ENCODE results near the gene TTLL5. TPM values are rescaled to one million over a fixed set of nuclear protein-coding genes. Genes with fewer than 3 reads are reported as not detected.

TTLL5 gene
- total and polyA plus RNA-seq, 9 of the 15 experiments (the other 6 are each of a cell fraction or from before 2014, with no cell fraction given), result 4.1 to 18.9 (median 12.6) TPM

GRCh38 chr14:75823334-75823733, 162.3 kb downstream of the TTLL5 start:
- Histone ChIP-seq H3K9ac (ENCODE audit: insufficient read depth in 1 of 2, low read depth in 2 of 2, low read length in 2 of 2) (no peak overlapping the region), H3K4me2 (ENCODE audit: insufficient read depth, low read length) (no peak overlapping the region), H3K36me3 (ENCODE audit: control insufficient read depth, insufficient read depth, low read length) (peaks cover 7% of the 10 kb centered on the region; the same call in 1 of the 3 replicates), H4K20me1 (replicated peaks; ENCODE audit: control insufficient read depth, insufficient read depth, low read length) (no peaks in the 10 kb centered on the region), H3K4me3 (no peak overlapping the region), H3K9me1 (ENCODE audit: control insufficient read depth, insufficient read depth, low read length) (no peaks in the 10 kb centered on the region), H3K27ac (ENCODE audit: extremely low read depth, low read depth, low read length) (no peak overlapping the region), H3K79me2 (ENCODE audit: control insufficient read depth, insufficient read depth, low read length) (no peaks in the 10 kb centered on the region), H3K4me1 (replicated peaks in 1 of 2; ENCODE audit: control insufficient read depth in 2 of 2, insufficient read depth in 2 of 2, low read length in 2 of 2) (no peaks in the 10 kb centered on the region), H3K27me3 (ENCODE audit: control insufficient read depth in 2 of 2, insufficient read depth in 2 of 2, low read length in 2 of 2) (no peaks in the 10 kb centered on the region), H3K9me3 (replicated peaks; ENCODE audit: control insufficient read depth, insufficient read depth, low read depth, low read length) (no peaks in the 10 kb centered on the region), H2AFZ (ENCODE audit: low read depth, low read length) (no peak overlapping the region)
- 43% methylated on average over 3 of the region's 4 CpGs for WGBS (ENCODE audit: insufficient coverage, low coverage, missing lambda C conversion rate)
- CTCF ChIA-PET (ENCODE audit: low intra/inter-chr PET ratio), result no interaction called here
- POLR2A ChIA-PET, result no interaction called here
- FAIRE-seq, result no peak
- TF ChIP-seq ZNF586 (CRISPR knock-in tag; conservative IDR thresholded peaks at IDR 0.05), result no peak
- no peak for TF ChIP-seq ZFP1 (CRISPR knock-in tag; IDR thresholded peaks at IDR 0.05)
- no peak for TF ChIP-seq USF2 (CRISPR knock-in tag; IDR thresholded peaks at IDR 0.05)
- TF ChIP-seq, protein P1, sequence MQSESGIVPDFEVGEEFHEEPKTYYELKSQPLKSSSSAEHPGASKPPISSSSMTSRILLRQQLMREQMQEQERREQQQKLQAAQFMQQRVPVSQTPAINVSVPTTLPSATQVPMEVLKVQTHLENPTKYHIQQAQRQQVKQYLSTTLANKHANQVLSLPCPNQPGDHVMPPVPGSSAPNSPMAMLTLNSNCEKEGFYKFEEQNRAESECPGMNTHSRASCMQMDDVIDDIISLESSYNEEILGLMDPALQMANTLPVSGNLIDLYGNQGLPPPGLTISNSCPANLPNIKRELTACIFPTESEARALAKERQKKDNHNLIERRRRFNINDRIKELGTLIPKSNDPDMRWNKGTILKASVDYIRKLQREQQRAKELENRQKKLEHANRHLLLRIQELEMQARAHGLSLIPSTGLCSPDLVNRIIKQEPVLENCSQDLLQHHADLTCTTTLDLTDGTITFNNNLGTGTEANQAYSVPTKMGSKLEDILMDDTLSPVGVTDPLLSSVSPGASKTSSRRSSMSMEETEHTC (IDR thresholded peaks at IDR 0.05), result no peak
- TF ChIP-seq NR1H2 (CRISPR knock-in tag; IDR thresholded peaks at IDR 0.05), result no peak
- TF ChIP-seq ETV1 (tag; conservative IDR thresholded peaks at IDR 0.05; ENCODE audit: low read depth), result no peak
- no peak for TF ChIP-seq ZNF212 (CRISPR knock-in tag; IDR thresholded peaks at IDR 0.05)
- TF ChIP-seq BRF2 (IDR thresholded peaks at IDR 0.05; ENCODE audit: borderline replicate concordance, insufficient read depth, insufficient read length), result no peak
- no peak for TF ChIP-seq NCOR1 (IDR thresholded peaks at IDR 0.05)
- TF ChIP-seq ZNF280A (IDR thresholded peaks at IDR 0.05; ENCODE audit: low read depth, partially characterized antibody), result no peak
- no peak for TF ChIP-seq NCOA1 (IDR thresholded peaks at IDR 0.05; ENCODE audit: low read depth)
- TF ChIP-seq HIVEP1 (CRISPR knock-in tag; IDR thresholded peaks at IDR 0.05), result no peak
- TF ChIP-seq ZNF785 (CRISPR knock-in tag; IDR thresholded peaks at IDR 0.05), result no peak
- TF ChIP-seq ZNF77 (CRISPR knock-in tag; IDR thresholded peaks at IDR 0.05), result no peak
- in situ Hi-C loops (cut with MboI) (no loop called here), intact Hi-C loops (cut with micrococcal nuclease) (no loop called here)
- no peak for DNase-seq (ENCODE audit: extremely low read depth in 1 of 4, low spot score in 3 of 4)
- BruUV-seq (replicated peaks), result no TSS peak
- no peak for ATAC-seq
